NCI-H774 (cell line): ENCODE measurements around the gene KLK2.

Experiments used
- DNase-seq: peaks from one replicate; lab custom pipeline; 2025; lab: John Stamatoyannopoulos, UW

The KLK2 gene

GRCh38 chr19:50850738-50851137 lies 22.5 kb upstream of the KLK2 start:
- DNase-seq = no peak

GRCh38 chr19:50851620-50852019 lies 21.6 kb upstream of the KLK2 start:
- DNase-seq = peak; percentile 2

GRCh38 chr19:50854636-50855410 lies 18.4 kb upstream of the KLK2 start, which contains the start of gene KLK3:
Gene KLK3, plus strand, starts transcription at chr19:50854915. Its CDS starts 41 bp downstream, at chr19:50854956.
- DNase-seq = no peak

- DNase-seq = no peak
Measured at GRCh38 chr19:50857366-50857765, 15.9 kb upstream of the KLK2 start.

- peak; percentile 77 for DNase-seq
Measured at GRCh38 chr19:50858886-50859285, 14.4 kb upstream of the KLK2 start.

GRCh38 chr19:50859849-50860248 lies 13.4 kb upstream of the KLK2 start:
- DNase-seq = no peak

GRCh38 chr19:50861010-50861409 lies 12.2 kb upstream of the KLK2 start:
- no peak for DNase-seq

GRCh38 chr19:50861496-50862286 lies 11.5 kb upstream of the KLK2 start:
- DNase-seq = no peak

- no peak for DNase-seq
Measured at GRCh38 chr19:50869479-50869878, 3.8 kb upstream of the KLK2 start.

GRCh38 chr19:50870417-50871089 lies 2.7 kb upstream of the KLK2 start:
- peak; percentile 11 for DNase-seq

GRCh38 chr19:50874211-50874610 lies 972 bp downstream of the KLK2 start:
- no peak for DNase-seq

GRCh38 chr19:50875795-50876422 lies 2.7 kb downstream of the KLK2 start:
- no peak for DNase-seq

- DNase-seq = no peak
Measured at GRCh38 chr19:50876456-50876855, 3.2 kb downstream of the KLK2 start.

- DNase-seq = peak; percentile 27
Measured at GRCh38 chr19:50877338-50877737, 4.1 kb downstream of the KLK2 start.

- DNase-seq = no peak
Measured at GRCh38 chr19:50878851-50879250, 5.6 kb downstream of the KLK2 start.

- DNase-seq = no peak
Measured at GRCh38 chr19:50880241-50880640, 7.0 kb downstream of the KLK2 start.

GRCh38 chr19:50882188-50882587 lies 8.9 kb downstream of the KLK2 start:
- no peak for DNase-seq

- DNase-seq = no peak
Measured at GRCh38 chr19:50889638-50890037, 16.4 kb downstream of the KLK2 start.

- DNase-seq = no peak
Measured at GRCh38 chr19:50890422-50891252, 17.4 kb downstream of the KLK2 start.

- no peak for DNase-seq
Measured at GRCh38 chr19:50891253-50891625, 18.0 kb downstream of the KLK2 start.

GRCh38 chr19:50893047-50893736 lies 20.0 kb downstream of the KLK2 start:
- no peak for DNase-seq
